Spleen (tissue), 7 donors: ENCODE data around the gene ISY1.
A peak's percentile ranks its signal among the peaks of the same experiment; 100 is the strongest.

ENCODE experiments used
- CTCF ChIP-seq, 11 experiments: fragments of 200-600 bp in 7 of 11; fragments of 450-650 bp in 4 of 11; sonication (generic) in 4 of 11; IDR thresholded peaks in 8 of 11; conservative IDR thresholded peaks in 3 of 11; 1 replicate in 7 of 11; 2 replicates in 4 of 11; pipeline versions ENCODE4 v1.4.0 to v1.8.0; 2016 to 2021; ENCODE audit warnings: antibody characterized with exemption in 11 of 11, inconsistent platforms in 4 of 11, mild to moderate bottlenecking in 1 of 11
- POLR2A ChIP-seq, 3 donors: fragments of 450-650 bp; IDR thresholded peaks; one replicate each; pipeline ENCODE4 v1.5.1; 2017; ENCODE audit warnings: antibody characterized with exemption in 3 of 3, mild to moderate bottlenecking in 1 of 3
- POLR2AphosphoS5 ChIP-seq, 3 donors: sonication (generic); formaldehyde crosslinking; IDR thresholded peaks; one replicate each; pipeline ENCODE4 v1.5.1; 2017; ENCODE audit warnings: antibody characterized with exemption in 3 of 3
- donor health status: DM: no; HTN: no; CAD: no; lungs with moderate emphysema.
- donor health status: DM: no; HTN: no; CAD: no.
- donor health status: DM: no; HTN: no; CAD: no.

- TF ChIP-seq CTCF (IDR thresholded peaks at IDR 0.05 in 8 of 11, conservative IDR thresholded peaks at IDR 0.05 in 3 of 11) (no peak), POLR2A (IDR thresholded peaks at IDR 0.05) (no peak), POLR2AphosphoS5 (IDR thresholded peaks at IDR 0.05) (peak in 1 of 3 donors; percentile 51)
These were observed 65.6 kb downstream of the ISY1 start for GRCh38 chr3:129095285-129095684.
